ENCODE data around the gene PAWR.
"Not testable (repeated sequence)": the region's sequence is repeated elsewhere in the genome, so short reads cannot be mapped to it uniquely, and the experiment has no call there.

PAWR gene

GRCh38 chr12:79685068-79685467 lies 5.7 kb downstream of the PAWR start:
- 0 out of 2 replicates have a peak, but pooled peaks cover 6% of the 10 kb centered on the region for H3K36me3 ChIP-seq (ENCODE audit: control insufficient read depth, insufficient read depth, low read length)
- peaks cover 42% of the 10 kb centered on the region for H3K4me1 ChIP-seq (ENCODE audit: control insufficient read depth, insufficient read depth, low read length)
- no peak overlapping the region for H3K27ac ChIP-seq (ENCODE audit: low read depth, low read length)
- H3K9ac ChIP-seq (ENCODE audit: low read length) = no peak overlapping the region
- H3K27me3 ChIP-seq (ENCODE audit: control insufficient read depth, insufficient read depth, low read length) = no peaks in the 10 kb centered on the region
- H3K9me3 ChIP-seq (ENCODE audit: control insufficient read depth, insufficient read depth, low read depth, low read length) = no peaks in the 10 kb centered on the region
- H3K4me3 ChIP-seq (ENCODE audit: low read depth, low read length) = no peak overlapping the region

GRCh38 chr12:79684338-79684737 lies 6.4 kb downstream of the PAWR start:
- not testable (repeated sequence) for H3K9me3 ChIP-seq (ENCODE audit: control insufficient read depth, insufficient read depth, low read depth, low read length); H3K4me3 ChIP-seq (ENCODE audit: low read depth, low read length); H3K27ac ChIP-seq (ENCODE audit: low read depth, low read length); H3K9ac ChIP-seq (ENCODE audit: low read length); H3K36me3 ChIP-seq (ENCODE audit: control insufficient read depth, insufficient read depth, low read length); H3K27me3 ChIP-seq (ENCODE audit: control insufficient read depth, insufficient read depth, low read length)
- H3K4me1 ChIP-seq (ENCODE audit: control insufficient read depth, insufficient read depth, low read length) = peaks cover 50% of the 10 kb centered on the region

- H3K27me3 ChIP-seq (ENCODE audit: control insufficient read depth, insufficient read depth, low read length) = no peaks in the 10 kb centered on the region
- H3K4me3 ChIP-seq (ENCODE audit: low read depth, low read length) = no peak overlapping the region
- H3K4me1 ChIP-seq (ENCODE audit: control insufficient read depth, insufficient read depth, low read length) = peaks cover 63% of the 10 kb centered on the region
- no peaks in the 10 kb centered on the region for H3K9me3 ChIP-seq (ENCODE audit: control insufficient read depth, insufficient read depth, low read depth, low read length)
- no peak overlapping the region for H3K9ac ChIP-seq (ENCODE audit: low read length)
- no peak overlapping the region for H3K27ac ChIP-seq (ENCODE audit: low read depth, low read length)
- peaks cover 6% of the 10 kb centered on the region; the same call in 1 of the 2 replicates for H3K36me3 ChIP-seq (ENCODE audit: control insufficient read depth, insufficient read depth, low read length)
These were observed 8.2 kb downstream of the PAWR start for GRCh38 chr12:79682593-79682992.

GRCh38 chr12:79681008-79681590 lies 9.7 kb downstream of the PAWR start:
- Histone ChIP-seq H3K4me3 (ENCODE audit: low read depth, low read length) (no peak overlapping the region), H3K27ac (ENCODE audit: low read depth, low read length) (no peak overlapping the region), H3K4me1 (ENCODE audit: control insufficient read depth, insufficient read depth, low read length) (peaks cover 53% of the 10 kb centered on the region), H3K9me3 (ENCODE audit: control insufficient read depth, insufficient read depth, low read depth, low read length) (no peaks in the 10 kb centered on the region), H3K9ac (ENCODE audit: low read length) (peak overlapping the region; percentile 29), H3K36me3 (ENCODE audit: control insufficient read depth, insufficient read depth, low read length) (peaks cover 6% of the 10 kb centered on the region; the same call in 1 of the 2 replicates), H3K27me3 (ENCODE audit: control insufficient read depth, insufficient read depth, low read length) (no peaks in the 10 kb centered on the region)

- Histone ChIP-seq H3K27me3 (ENCODE audit: control insufficient read depth, insufficient read depth, low read length) (no peaks in the 10 kb centered on the region), H3K9me3 (ENCODE audit: control insufficient read depth, insufficient read depth, low read depth, low read length) (no peaks in the 10 kb centered on the region), H3K4me1 (ENCODE audit: control insufficient read depth, insufficient read depth, low read length) (peaks cover 46% of the 10 kb centered on the region), H3K9ac (ENCODE audit: low read length) (no peak overlapping the region), H3K27ac (ENCODE audit: low read depth, low read length) (no peak overlapping the region), H3K36me3 (ENCODE audit: control insufficient read depth, insufficient read depth, low read length) (peaks cover 6% of the 10 kb centered on the region; the same call in 1 of the 2 replicates), H3K4me3 (ENCODE audit: low read depth, low read length) (no peak overlapping the region)
These were observed 10.7 kb downstream of the PAWR start for GRCh38 chr12:79680051-79680450.

GRCh38 chr12:79678306-79678705 lies 12.5 kb downstream of the PAWR start:
- Histone ChIP-seq H3K27me3 (ENCODE audit: control insufficient read depth, insufficient read depth, low read length) (no peaks in the 10 kb centered on the region), H3K36me3 (ENCODE audit: control insufficient read depth, insufficient read depth, low read length) (peaks cover 3% of the 10 kb centered on the region; the same call in 1 of the 2 replicates), H3K9ac (ENCODE audit: low read length) (no peak overlapping the region), H3K27ac (ENCODE audit: low read depth, low read length) (no peak overlapping the region; the same call in 1 of the 2 replicates), H3K4me3 (ENCODE audit: low read depth, low read length) (no peak overlapping the region), H3K4me1 (ENCODE audit: control insufficient read depth, insufficient read depth, low read length) (peaks cover 46% of the 10 kb centered on the region), H3K9me3 (ENCODE audit: control insufficient read depth, insufficient read depth, low read depth, low read length) (no peaks in the 10 kb centered on the region)

GRCh38 chr12:79677672-79678071 lies 13.1 kb downstream of the PAWR start:
- H3K36me3 ChIP-seq (ENCODE audit: control insufficient read depth, insufficient read depth, low read length) = peaks cover 3% of the 10 kb centered on the region; the same call in 1 of the 2 replicates

GRCh38 chr12:79676579-79676978 lies 14.2 kb downstream of the PAWR start:
- Histone ChIP-seq H3K4me1 (ENCODE audit: control insufficient read depth, insufficient read depth, low read length) (peaks cover 43% of the 10 kb centered on the region), H3K27me3 (ENCODE audit: control insufficient read depth, insufficient read depth, low read length) (no peaks in the 10 kb centered on the region), H3K27ac (ENCODE audit: low read depth, low read length) (no peak overlapping the region), H3K9me3 (ENCODE audit: control insufficient read depth, insufficient read depth, low read depth, low read length) (no peaks in the 10 kb centered on the region), H3K4me3 (ENCODE audit: low read depth, low read length) (no peak overlapping the region), H3K9ac (ENCODE audit: low read length) (no peak overlapping the region), H3K36me3 (ENCODE audit: control insufficient read depth, insufficient read depth, low read length) (peaks cover 3% of the 10 kb centered on the region; the same call in 1 of the 2 replicates)

More at GRCh38 chr12:79677672-79678071, 13.1 kb downstream of the PAWR start:
- Histone ChIP-seq H3K27ac (ENCODE audit: low read depth, low read length) (no peak overlapping the region), H3K9ac (ENCODE audit: low read length) (no peak overlapping the region), H3K4me1 (ENCODE audit: control insufficient read depth, insufficient read depth, low read length) (peaks cover 46% of the 10 kb centered on the region), H3K4me3 (ENCODE audit: low read depth, low read length) (no peak overlapping the region), H3K9me3 (ENCODE audit: control insufficient read depth, insufficient read depth, low read depth, low read length) (no peaks in the 10 kb centered on the region), H3K27me3 (ENCODE audit: control insufficient read depth, insufficient read depth, low read length) (no peaks in the 10 kb centered on the region)

GRCh38 chr12:79674629-79675028 lies 16.1 kb downstream of the PAWR start:
- no peak overlapping the region for H3K27ac ChIP-seq (ENCODE audit: low read depth, low read length)
- no peaks in the 10 kb centered on the region for H3K27me3 ChIP-seq (ENCODE audit: control insufficient read depth, insufficient read depth, low read length)
- no peaks in the 10 kb centered on the region for H3K9me3 ChIP-seq (ENCODE audit: control insufficient read depth, insufficient read depth, low read depth, low read length)
- no peak overlapping the region for H3K4me3 ChIP-seq (ENCODE audit: low read depth, low read length)
- no peaks in the 10 kb centered on the region; the same call in 1 of the 2 replicates for H3K36me3 ChIP-seq (ENCODE audit: control insufficient read depth, insufficient read depth, low read length)
- H3K4me1 ChIP-seq (ENCODE audit: control insufficient read depth, insufficient read depth, low read length) = peaks cover 41% of the 10 kb centered on the region
- no peak overlapping the region for H3K9ac ChIP-seq (ENCODE audit: low read length)

GRCh38 chr12:79673354-79673753 lies 17.4 kb downstream of the PAWR start:
- Histone ChIP-seq H3K4me3 (ENCODE audit: low read depth, low read length) (no peak overlapping the region), H3K9me3 (ENCODE audit: control insufficient read depth, insufficient read depth, low read depth, low read length) (no peaks in the 10 kb centered on the region), H3K36me3 (ENCODE audit: control insufficient read depth, insufficient read depth, low read length) (peaks cover 5% of the 10 kb centered on the region), H3K4me1 (ENCODE audit: control insufficient read depth, insufficient read depth, low read length) (peaks cover 33% of the 10 kb centered on the region), H3K9ac (ENCODE audit: low read length) (no peak overlapping the region), H3K27me3 (ENCODE audit: control insufficient read depth, insufficient read depth, low read length) (no peaks in the 10 kb centered on the region), H3K27ac (ENCODE audit: low read depth, low read length) (no peak overlapping the region)

- Histone ChIP-seq H3K9me3 (ENCODE audit: control insufficient read depth, insufficient read depth, low read depth, low read length) (no peaks in the 10 kb centered on the region), H3K27me3 (ENCODE audit: control insufficient read depth, insufficient read depth, low read length) (no peaks in the 10 kb centered on the region), H3K27ac (ENCODE audit: low read depth, low read length) (no peak overlapping the region), H3K36me3 (ENCODE audit: control insufficient read depth, insufficient read depth, low read length) (peaks cover 44% of the 10 kb centered on the region), H3K4me3 (ENCODE audit: low read depth, low read length) (no peak overlapping the region), H3K4me1 (ENCODE audit: control insufficient read depth, insufficient read depth, low read length) (peaks cover 31% of the 10 kb centered on the region), H3K9ac (ENCODE audit: low read length) (no peak overlapping the region)
These were observed 22.7 kb downstream of the PAWR start for GRCh38 chr12:79668113-79668512.

Data from HUES6 (cell line).